HL-60 (cell line): Measurements from ENCODE around the gene HCLS1.

Experiments used
- CTCF ChIP-seq: IDR thresholded peaks from one replicate; pipeline ENCODE4 v1.5.1; 2011; ENCODE audit warnings: low read length, control low read depth, inconsistent platforms; ENCODE audit not compliant: insufficient read depth
- GABPA ChIP-seq: IDR thresholded peaks from 2 replicates; pipeline ENCODE4 v1.6.1; 2012; ENCODE audit warnings: low read depth

- TF ChIP-seq GABPA = no peak
- no peak for TF ChIP-seq CTCF
Measured at GRCh38 chr3:121594850-121595249, 65.9 kb downstream of the HCLS1 start.
